HCT116 (cell line): Measurements from ENCODE around the gene PDCD10. TPM values are rescaled to one million over a fixed set of nuclear protein-coding genes. Genes with fewer than 3 reads are reported as not detected.

ENCODE experiments used
- ATAC-seq: fragments of 200-7000 bp; cut with Tn5 transposase; 2 replicates; pipeline ENCODE4 v1.9.1; 2020; ENCODE audit warnings: mild to moderate bottlenecking, moderate library complexity
- BruUV-seq: library from RNA; stranded (reverse); fragments of 400-500 nt; replicated peaks from 2 replicates; lab custom pipeline; 2021; lab: Mats Ljungman, UMichigan
- CTCF ChIA-PET: fragments of 300-600 bp; sonication (Branson Sonifier 250); formaldehyde crosslinking; loops from one replicate; lab custom pipeline; 2021; ENCODE audit warnings: antibody characterized with exemption; lab: Charles Lee
- POLR2A ChIA-PET: fragments of 300-600, 350-600 bp; sonication (Branson Sonifier 250); formaldehyde crosslinking; loops from one replicate; lab custom pipeline; 2021; ENCODE audit warnings: antibody characterized with exemption; lab: Charles Lee
- RAD21 ChIA-PET, 2 experiments: fragments of 300-600 bp; sonication (Branson Sonifier 250); formaldehyde crosslinking; loops; one replicate each; lab custom pipeline; 2023; ENCODE audit warnings: low total read pairs in 2 of 2; ENCODE audit not compliant: uncharacterized antibody in 2 of 2, unreplicated experiment in 2 of 2, low non-redundant PET in 1 of 2; lab: Charles Lee
- DNase-seq: peaks from one replicate; pipeline ENCODE4 v3.0.0-alpha.2; 2010; ENCODE audit warnings: low read depth, low spot score
- H2AFZ ChIP-seq: fragments of 200-600 bp; shearing (Covaris generic), sonication (generic); 2 replicates; pipeline ENCODE4 v1.6.1; 2017; ENCODE audit warnings: low read depth, mixed run types, mixed read lengths, antibody characterized with exemption, low read length; ENCODE audit not compliant: poor library complexity, severe bottlenecking
- H3K27ac ChIP-seq: 2 replicates; pipeline ENCODE4 v1.5.1; 2012; ENCODE audit warnings: low read depth, low read length
- H3K27me3 ChIP-seq: fragments of 200-600 bp; sonication (generic); 2 replicates; pipeline ENCODE4 v1.6.1; 2016; ENCODE audit warnings: mixed run types, low read length, mixed read lengths; ENCODE audit not compliant: insufficient read depth
- H3K36me3 ChIP-seq, 2 experiments: fragments of 200-500 bp in 1 of 2; fragments of 200-600 bp in 1 of 2; sonication (Bioruptor generic) in 1 of 2; sonication (generic) in 1 of 2; 2 replicates each; pipeline versions ENCODE4 v1.5.1 to v1.6.1; 2014 to 2016; ENCODE audit warnings: low read length in 2 of 2, inconsistent platforms in 1 of 2, mixed read lengths in 1 of 2, mixed run types in 1 of 2; ENCODE audit not compliant: insufficient read depth in 2 of 2, control insufficient read depth in 1 of 2
- H3K4me1 ChIP-seq, 2 experiments: fragments of 200-600 bp in 1 of 2; sonication (generic) in 1 of 2; 2 replicates each; pipeline versions ENCODE4 v1.5.1 to v1.6.1; 2012 to 2017; ENCODE audit warnings: low read length in 2 of 2, inconsistent platforms in 1 of 2, mild to moderate bottlenecking in 1 of 2, mixed read lengths in 1 of 2, mixed run types in 1 of 2, moderate library complexity in 1 of 2; ENCODE audit not compliant: insufficient read depth in 2 of 2, control insufficient read depth in 1 of 2
- H3K4me2 ChIP-seq: fragments of 200-600 bp; sonication (generic); 2 replicates; pipeline ENCODE4 v1.6.1; 2017; ENCODE audit warnings: mixed run types, low read length, mixed read lengths
- H3K4me3 ChIP-seq, 2 experiments: fragments of 200-600 bp in 1 of 2; sonication (generic) in 1 of 2; replicated peaks in 1 of 2; 2 replicates each; pipeline ENCODE4 v1.5.1; 2011 to 2016; ENCODE audit warnings: low read length in 2 of 2, control low read depth in 1 of 2, low read depth in 1 of 2, mild to moderate bottlenecking in 1 of 2, mixed read lengths in 1 of 2, mixed run types in 1 of 2
- H3K79me2 ChIP-seq: fragments of 200-600 bp; sonication (generic); 2 replicates; pipeline ENCODE4 v1.6.1; 2017; ENCODE audit warnings: mild to moderate bottlenecking, mixed run types, low read length, moderate library complexity, mixed read lengths; ENCODE audit not compliant: insufficient read depth
- H3K9ac ChIP-seq: fragments of 200-600 bp; sonication (generic); 2 replicates; pipeline ENCODE4 v1.6.1; 2016; ENCODE audit warnings: low read length, mixed read lengths
- H3K9me2 ChIP-seq: fragments of 200-600 bp; sonication (generic), shearing (Covaris generic); 2 replicates; pipeline ENCODE4 v1.6.1; 2017; ENCODE audit warnings: mixed run types, mild to moderate bottlenecking, moderate library complexity; ENCODE audit not compliant: insufficient read depth
- H3K9me3 ChIP-seq, 2 experiments: fragments of 200-500 bp in 1 of 2; fragments of 200-600 bp in 1 of 2; sonication (Bioruptor generic) in 1 of 2; sonication (generic) in 1 of 2; 2 replicates each; pipeline ENCODE4 v1.6.1; 2014 to 2017; ENCODE audit warnings: low read length in 2 of 2, mixed read lengths in 2 of 2, inconsistent platforms in 1 of 2, low read depth in 1 of 2, mild to moderate bottlenecking in 1 of 2, mixed run types in 1 of 2, moderate library complexity in 1 of 2; ENCODE audit not compliant: control insufficient read depth in 1 of 2, insufficient read depth in 1 of 2
- H4K20me1 ChIP-seq: fragments of 200-600 bp; sonication (generic), shearing (Covaris generic); 2 replicates; pipeline ENCODE4 v1.6.1; 2017; ENCODE audit warnings: mixed run types, mild to moderate bottlenecking, moderate library complexity; ENCODE audit not compliant: insufficient read depth
- ATF3 ChIP-seq: IDR thresholded peaks from 2 replicates; pipeline ENCODE4 v1.6.1; 2012
- CBX3 ChIP-seq: IDR thresholded peaks from 2 replicates; pipeline ENCODE4 v1.6.1; 2012; ENCODE audit warnings: low read depth
- CEBPB ChIP-seq: IDR thresholded peaks from 2 replicates; pipeline ENCODE4 v1.6.1; 2012; ENCODE audit warnings: low read depth
- CTCF ChIP-seq, 3 experiments: fragments of 200-600 bp in 1 of 3; sonication (generic) in 1 of 3; IDR thresholded peaks in 2 of 3; conservative IDR thresholded peaks in 1 of 3; 2 replicates each; pipeline ENCODE4 v1.5.1; 2012 to 2017; ENCODE audit warnings: low read depth in 2 of 3, low read length in 2 of 3, antibody characterized with exemption in 1 of 3, borderline replicate concordance in 1 of 3, control low read depth in 1 of 3, mild to moderate bottlenecking in 1 of 3, mixed read lengths in 1 of 3, mixed run types in 1 of 3, moderate library complexity in 1 of 3; ENCODE audit not compliant: insufficient read depth in 1 of 3
- EZH2 ChIP-seq: fragments of 200-600 bp; sonication (generic); IDR thresholded peaks from 2 replicates; pipeline ENCODE4 v1.6.1; 2017; ENCODE audit warnings: antibody characterized with exemption, mixed run types
- EZH2phosphoT487 ChIP-seq: fragments of 200-600 bp; IDR thresholded peaks from 2 replicates; pipeline ENCODE4 v1.6.1; 2018; ENCODE audit warnings: antibody characterized with exemption, borderline replicate concordance
- MAX ChIP-seq: IDR thresholded peaks from 2 replicates; pipeline ENCODE4 v1.6.1; 2012
- POLR2A ChIP-seq: IDR thresholded peaks from 2 replicates; pipeline ENCODE4 v1.7.0; 2011; ENCODE audit warnings: borderline replicate concordance; ENCODE audit not compliant: insufficient read depth, insufficient read length; ENCODE audit errors: extremely low read depth
- POLR2AphosphoS5 ChIP-seq: IDR thresholded peaks from 2 replicates; pipeline ENCODE4 v1.6.1; 2011; ENCODE audit warnings: mild to moderate bottlenecking, low read depth, low read length, moderate library complexity
- RAD21 ChIP-seq: IDR thresholded peaks from 2 replicates; pipeline ENCODE4 v1.6.1; 2012; ENCODE audit warnings: low read depth, mild to moderate bottlenecking
- SIN3A ChIP-seq: IDR thresholded peaks from 2 replicates; pipeline ENCODE4 v1.6.1; 2012; ENCODE audit warnings: low read depth
- SP1 ChIP-seq: IDR thresholded peaks from 2 replicates; pipeline ENCODE4 v1.6.1; 2012; ENCODE audit warnings: low read depth
- SRF ChIP-seq: IDR thresholded peaks from 2 replicates; pipeline ENCODE4 v1.6.1; 2012; ENCODE audit warnings: low read depth
- TCF7L2 ChIP-seq: IDR thresholded peaks from 2 replicates; pipeline ENCODE4 v1.7.0; 2011; ENCODE audit warnings: borderline replicate concordance, inconsistent platforms; ENCODE audit not compliant: insufficient read depth, insufficient read length; ENCODE audit errors: extremely low read depth
- YY1 ChIP-seq: IDR thresholded peaks from 2 replicates; pipeline ENCODE4 v1.6.1; 2011; ENCODE audit warnings: low read length, low read depth, moderate library complexity, mild to moderate bottlenecking; ENCODE audit not compliant: insufficient replicate concordance; ENCODE audit errors: extremely low read depth
- ZBTB33 ChIP-seq: IDR thresholded peaks from 2 replicates; pipeline ENCODE4 v1.6.1; 2011; ENCODE audit warnings: mild to moderate bottlenecking, low read length, moderate library complexity; ENCODE audit not compliant: insufficient replicate concordance; ENCODE audit errors: extremely low read depth
- intact Hi-C: fragments of 100-400 bp; cut with micrococcal nuclease; formaldehyde crosslinking; loops from 2 replicates; pipeline ENCODE4 v1.10.0; 2022
- total RNA-seq: library from RNA; stranded (reverse); gene quantifications from one replicate; pipeline ENCODE4 v1.2.1, GENCODE V29; 2021; ENCODE audit not compliant: unreplicated experiment

The PDCD10 gene
- total RNA-seq, 1 experiment from 2014 or later, result 59.0 TPM

GRCh38 chr3:167728176-167728575 is 6.5 kb downstream of the PDCD10 start:
- no peak overlapping the region for H3K27ac ChIP-seq
- CTCF ChIA-PET, result no interaction called here

More at GRCh38 chr3:167728176-167728575, 6.5 kb downstream of the PDCD10 start:
- TF ChIP-seq MAX (no peak), ATF3 (no peak), YY1 (no peak), ZBTB33 (no peak), CEBPB (no peak), POLR2A (no peak), SIN3A (no peak), EZH2phosphoT487 (no peak), SRF (no peak), CTCF (IDR thresholded peaks at IDR 0.05 in 2 of 3, conservative IDR thresholded peaks at IDR 0.05 in 1 of 3; ENCODE audit: borderline replicate concordance in 1 of 3, insufficient read depth in 1 of 3, low read depth in 2 of 3, low read length in 2 of 3) (no peak), CBX3 (no peak), SP1 (no peak), RAD21 (no peak), TCF7L2 (no peak), EZH2 (no peak), POLR2AphosphoS5 (no peak)
- no peak overlapping the region for H2AFZ ChIP-seq
- H3K9ac ChIP-seq, result no peak overlapping the region
- H3K36me3 ChIP-seq, result no peaks in the 10 kb centered on the region
- ChIA-PET RAD21 (no interaction called here), POLR2A (no interaction called here)
- H3K27me3 ChIP-seq, result no peaks in the 10 kb centered on the region
- no peaks in the 10 kb centered on the region for H3K9me2 ChIP-seq
- ATAC-seq (no peak), DNase-seq (no peak)
- peaks cover 2 to 3% of the 10 kb centered on the region in 2 experiments; a peak in 3 of 4 replicates for H3K4me1 ChIP-seq
- H3K4me3 ChIP-seq, result no peak overlapping the region
- BruUV-seq, result no TSS peak
- H3K4me2 ChIP-seq, result no peak overlapping the region
- H3K9me3 ChIP-seq, result no peaks in the 10 kb centered on the region
- H4K20me1 ChIP-seq, result peaks cover 26% of the 10 kb centered on the region; the same call in 1 of the 2 replicates
- peaks cover 99% of the 10 kb centered on the region for H3K79me2 ChIP-seq
- intact Hi-C loops, result no loop called here
